ENCODE data around the gene CCDC137. TPM values are rescaled to one million over a fixed set of nuclear protein-coding genes. Genes with fewer than 3 reads are reported as not detected.

The CCDC137 gene
- total RNA-seq, 1 donor from 2014 or later = 14.9 TPM

DNA sequence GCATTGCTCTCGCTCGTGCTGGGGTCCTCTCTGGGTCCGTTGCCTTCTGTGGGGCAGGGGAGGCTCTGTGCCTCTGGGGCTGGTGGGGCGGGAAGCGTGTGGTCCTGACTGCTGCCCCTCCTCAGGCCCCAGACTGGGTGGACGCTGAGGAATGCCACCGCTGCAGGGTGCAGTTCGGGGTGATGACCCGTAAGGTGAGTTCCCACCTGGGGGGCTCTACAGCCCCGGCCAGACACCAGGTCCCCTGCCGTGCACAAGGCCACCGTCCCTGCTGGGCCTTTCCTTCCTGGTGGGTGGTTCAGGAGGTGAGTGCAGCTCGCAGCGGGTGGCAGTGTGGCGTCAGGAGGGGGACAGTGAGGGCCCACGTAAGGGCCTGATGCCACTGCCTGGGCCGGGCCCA is 24.0 kb downstream of the CCDC137 start:
- peaks cover 35% of the 10 kb centered on the region for H3K36me3 Mint-ChIP-seq (ENCODE audit: unreplicated experiment)

DNA sequence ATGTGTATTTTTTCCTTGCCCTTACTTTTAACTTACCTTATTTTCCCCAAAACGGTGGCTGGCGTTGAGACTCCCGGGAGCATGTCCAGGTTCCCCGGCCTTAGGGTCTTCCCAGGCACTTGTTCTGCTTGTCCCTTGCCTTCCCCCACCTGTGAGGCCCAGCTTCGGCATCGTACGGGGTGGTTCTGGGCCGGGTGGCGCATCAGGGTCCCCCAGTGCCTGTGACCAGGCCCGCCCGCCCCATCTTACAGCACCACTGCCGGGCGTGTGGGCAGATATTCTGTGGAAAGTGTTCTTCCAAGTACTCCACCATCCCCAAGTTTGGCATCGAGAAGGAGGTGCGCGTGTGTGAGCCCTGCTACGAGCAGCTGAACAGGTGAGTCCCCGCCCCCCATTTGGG is 24.7 kb downstream of the CCDC137 start:
- Mint-ChIP-seq H3K27me3 (ENCODE audit: unreplicated experiment) (no peaks in the 10 kb centered on the region), H3K36me3 (ENCODE audit: unreplicated experiment) (peaks cover 32% of the 10 kb centered on the region), H3K4me3 (ENCODE audit: unreplicated experiment) (no peak overlapping the region), H3K27ac (ENCODE audit: unreplicated experiment) (no peak overlapping the region), H3K9me3 (ENCODE audit: unreplicated experiment) (no peaks in the 10 kb centered on the region), H3K4me1 (ENCODE audit: unreplicated experiment) (peaks cover 2% of the 10 kb centered on the region)
- DNase-seq (ENCODE audit: extremely low spot score, unreplicated experiment) = no peak
- TF ChIP-seq, protein P1, sequence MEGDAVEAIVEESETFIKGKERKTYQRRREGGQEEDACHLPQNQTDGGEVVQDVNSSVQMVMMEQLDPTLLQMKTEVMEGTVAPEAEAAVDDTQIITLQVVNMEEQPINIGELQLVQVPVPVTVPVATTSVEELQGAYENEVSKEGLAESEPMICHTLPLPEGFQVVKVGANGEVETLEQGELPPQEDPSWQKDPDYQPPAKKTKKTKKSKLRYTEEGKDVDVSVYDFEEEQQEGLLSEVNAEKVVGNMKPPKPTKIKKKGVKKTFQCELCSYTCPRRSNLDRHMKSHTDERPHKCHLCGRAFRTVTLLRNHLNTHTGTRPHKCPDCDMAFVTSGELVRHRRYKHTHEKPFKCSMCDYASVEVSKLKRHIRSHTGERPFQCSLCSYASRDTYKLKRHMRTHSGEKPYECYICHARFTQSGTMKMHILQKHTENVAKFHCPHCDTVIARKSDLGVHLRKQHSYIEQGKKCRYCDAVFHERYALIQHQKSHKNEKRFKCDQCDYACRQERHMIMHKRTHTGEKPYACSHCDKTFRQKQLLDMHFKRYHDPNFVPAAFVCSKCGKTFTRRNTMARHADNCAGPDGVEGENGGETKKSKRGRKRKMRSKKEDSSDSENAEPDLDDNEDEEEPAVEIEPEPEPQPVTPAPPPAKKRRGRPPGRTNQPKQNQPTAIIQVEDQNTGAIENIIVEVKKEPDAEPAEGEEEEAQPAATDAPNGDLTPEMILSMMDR (IDR thresholded peaks at IDR 0.05) = no peak

More for the DNA sequence above, 24.0 kb downstream of the CCDC137 start:
- TF ChIP-seq, protein P1 (IDR thresholded peaks at IDR 0.05) = no peak
- no peak for DNase-seq (ENCODE audit: extremely low spot score, unreplicated experiment)
- Mint-ChIP-seq H3K27ac (ENCODE audit: unreplicated experiment) (no peak overlapping the region), H3K27me3 (ENCODE audit: unreplicated experiment) (no peaks in the 10 kb centered on the region), H3K4me3 (ENCODE audit: unreplicated experiment) (no peak overlapping the region), H3K9me3 (ENCODE audit: unreplicated experiment) (no peaks in the 10 kb centered on the region), H3K4me1 (ENCODE audit: unreplicated experiment) (peaks cover 6% of the 10 kb centered on the region)

DNA sequence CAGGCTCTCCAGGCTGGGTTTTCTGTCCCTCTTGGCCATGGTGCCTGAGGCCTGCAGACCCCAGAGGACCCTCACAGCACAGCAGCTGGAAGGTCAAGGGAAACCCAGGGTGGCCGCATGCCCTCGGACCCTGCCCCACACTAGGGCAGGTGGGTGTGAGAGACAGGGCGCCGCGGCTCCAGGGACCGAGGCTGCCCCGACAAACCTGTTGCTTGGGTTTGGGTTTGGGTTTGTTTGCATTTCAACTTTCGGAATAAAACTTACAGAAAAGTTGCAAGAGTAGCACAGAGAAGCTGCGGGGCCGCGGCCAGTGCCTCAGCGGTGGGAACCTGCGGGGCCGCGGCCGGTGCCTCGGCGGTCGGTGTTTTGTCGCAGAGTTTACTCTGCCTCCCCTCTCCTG is 25.1 kb downstream of the CCDC137 start:
- Mint-ChIP-seq H3K27me3 (ENCODE audit: unreplicated experiment) (no peaks in the 10 kb centered on the region), H3K4me1 (ENCODE audit: unreplicated experiment) (no peaks in the 10 kb centered on the region), H3K9me3 (ENCODE audit: unreplicated experiment) (no peaks in the 10 kb centered on the region), H3K27ac (ENCODE audit: unreplicated experiment) (no peak overlapping the region), H3K4me3 (ENCODE audit: unreplicated experiment) (no peak overlapping the region), H3K36me3 (ENCODE audit: unreplicated experiment) (peaks cover 31% of the 10 kb centered on the region)
- TF ChIP-seq, protein P1 (IDR thresholded peaks at IDR 0.05) = no peak
- DNase-seq (ENCODE audit: extremely low spot score, unreplicated experiment) = no peak

DNA sequence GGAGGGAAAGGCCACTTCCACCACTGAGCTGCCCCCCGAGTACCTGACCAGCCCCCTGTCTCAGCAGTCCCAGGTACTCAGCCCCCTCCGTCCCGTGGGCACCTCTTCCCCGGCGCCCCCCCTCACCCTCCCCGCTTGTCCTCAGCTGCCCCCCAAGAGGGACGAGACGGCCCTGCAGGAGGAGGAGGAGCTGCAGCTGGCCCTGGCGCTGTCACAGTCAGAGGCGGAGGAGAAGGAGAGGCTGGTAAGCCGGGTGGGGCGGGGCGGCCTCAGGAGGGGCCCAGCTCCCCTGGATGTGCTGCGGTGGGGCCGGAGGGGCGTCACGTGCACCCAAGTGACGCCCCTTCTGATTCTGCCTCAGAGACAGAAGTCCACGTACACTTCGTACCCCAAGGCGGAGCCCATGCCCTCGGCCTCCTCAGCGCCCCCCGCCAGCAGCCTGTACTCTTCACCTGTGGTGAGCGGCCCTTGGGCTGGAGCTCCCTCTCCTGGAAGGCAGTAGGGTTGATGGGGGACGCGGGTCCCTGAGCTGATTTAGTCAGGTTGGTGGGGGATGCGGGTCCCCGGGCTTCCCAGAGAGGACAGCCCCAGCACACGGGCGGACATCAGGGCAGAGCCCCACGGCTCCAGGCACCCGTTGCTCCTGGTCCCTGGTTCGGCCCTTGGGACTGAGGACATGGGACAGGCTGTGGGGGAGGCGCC is 27.1 kb downstream of the CCDC137 start:
- Mint-ChIP-seq H3K27me3 (ENCODE audit: unreplicated experiment) (no peaks in the 10 kb centered on the region), H3K4me3 (ENCODE audit: unreplicated experiment) (no peak overlapping the region), H3K36me3 (ENCODE audit: unreplicated experiment) (peaks cover 27% of the 10 kb centered on the region), H3K4me1 (ENCODE audit: unreplicated experiment) (no peaks in the 10 kb centered on the region), H3K9me3 (ENCODE audit: unreplicated experiment) (no peaks in the 10 kb centered on the region), H3K27ac (ENCODE audit: unreplicated experiment) (no peak overlapping the region)
- TF ChIP-seq, protein P1 (IDR thresholded peaks at IDR 0.05) = no peak
- DNase-seq (ENCODE audit: extremely low spot score, unreplicated experiment) = no peak

DNA sequence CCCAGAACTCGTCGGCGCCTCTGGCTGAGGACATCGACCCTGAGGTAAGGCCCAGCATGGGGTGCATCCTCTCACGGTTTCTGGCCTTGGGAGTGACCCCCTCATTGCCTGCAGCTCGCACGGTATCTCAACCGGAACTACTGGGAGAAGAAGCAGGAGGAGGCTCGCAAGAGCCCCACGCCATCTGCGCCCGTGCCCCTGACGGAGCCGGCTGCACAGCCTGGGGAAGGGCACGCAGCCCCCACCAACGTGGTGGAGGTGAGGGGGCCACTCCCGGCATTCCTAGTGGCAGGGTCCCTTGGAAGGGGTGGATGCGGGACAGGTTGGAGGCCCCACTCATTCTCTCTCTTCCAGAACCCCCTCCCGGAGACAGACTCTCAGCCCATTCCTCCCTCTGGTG is 28.3 kb downstream of the CCDC137 start:
- H3K4me1 Mint-ChIP-seq (ENCODE audit: unreplicated experiment) = no peaks in the 10 kb centered on the region
- no peaks in the 10 kb centered on the region for H3K27me3 Mint-ChIP-seq (ENCODE audit: unreplicated experiment)
- TF ChIP-seq, protein P1 (IDR thresholded peaks at IDR 0.05) = no peak
- no peaks in the 10 kb centered on the region for H3K9me3 Mint-ChIP-seq (ENCODE audit: unreplicated experiment)
- no peak overlapping the region for H3K4me3 Mint-ChIP-seq (ENCODE audit: unreplicated experiment)
- DNase-seq (ENCODE audit: extremely low spot score, unreplicated experiment) = no peak
- H3K27ac Mint-ChIP-seq (ENCODE audit: unreplicated experiment) = no peak overlapping the region
- H3K36me3 Mint-ChIP-seq (ENCODE audit: unreplicated experiment) = peaks cover 16% of the 10 kb centered on the region
